Kidney epithelial cell (primary cell): ENCODE measurements around the gene SYNDIG1. TPM values are rescaled to one million over a fixed set of nuclear protein-coding genes. Genes with fewer than 3 reads are reported as not detected.

Experiments
- DNase-seq: peaks from one replicate; pipeline ENCODE4 v3.0.0-alpha.2; 2010; ENCODE audit warnings: low read depth
- H3K27me3 ChIP-seq: 2 replicates; pipeline ENCODE4 v1.6.0; 2011; ENCODE audit warnings: low read length; ENCODE audit not compliant: control insufficient read depth, insufficient read depth
- H3K36me3 ChIP-seq: 2 replicates; pipeline ENCODE4 v1.5.1; 2011; ENCODE audit warnings: low read length; ENCODE audit not compliant: control insufficient read depth, insufficient read depth
- H3K4me3 ChIP-seq: 2 replicates; pipeline ENCODE4 v1.5.1; 2011; ENCODE audit warnings: low read depth, mild to moderate bottlenecking, control low read depth, low read length
- total RNA-seq: library from RNA; depleted of rRNA; stranded (reverse); fragments of >200 nt; gene quantifications from 2 replicates; pipeline ENCODE4 v1.2.3, GENCODE V29; 2015
- TF ChIP-seq, protein P1 (sequence below): IDR thresholded peaks from 2 replicates; pipeline ENCODE4 v1.5.1; 2011; ENCODE audit warnings: mild to moderate bottlenecking, moderate library complexity, low read length, control low read depth, inconsistent platforms; ENCODE audit not compliant: insufficient read depth, poor library complexity, severe bottlenecking

SYNDIG1 gene
- total RNA-seq, 1 donor from 2014 or later = 0.67 TPM

DNA sequence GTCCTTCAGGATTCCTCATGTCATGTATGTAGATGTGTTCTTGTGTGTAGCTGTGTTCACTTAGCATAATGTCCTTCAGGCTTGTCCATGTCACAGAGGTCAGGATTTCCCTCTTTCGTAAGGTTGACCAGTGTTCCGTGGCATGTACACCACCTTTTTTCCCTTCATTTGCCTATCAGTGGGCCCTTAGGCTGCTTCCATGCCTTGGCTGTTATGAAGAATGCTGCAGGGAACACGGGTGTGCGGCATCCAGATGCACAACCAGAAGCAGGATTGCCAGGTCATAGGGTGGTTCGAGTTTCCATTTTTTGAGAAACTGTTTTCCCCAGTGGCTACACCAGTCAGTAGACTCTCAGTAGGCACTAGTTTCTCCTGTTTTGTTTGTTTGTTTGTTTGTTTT, 29.2 kb downstream of the SYNDIG1 start:
- TF ChIP-seq, protein P1, sequence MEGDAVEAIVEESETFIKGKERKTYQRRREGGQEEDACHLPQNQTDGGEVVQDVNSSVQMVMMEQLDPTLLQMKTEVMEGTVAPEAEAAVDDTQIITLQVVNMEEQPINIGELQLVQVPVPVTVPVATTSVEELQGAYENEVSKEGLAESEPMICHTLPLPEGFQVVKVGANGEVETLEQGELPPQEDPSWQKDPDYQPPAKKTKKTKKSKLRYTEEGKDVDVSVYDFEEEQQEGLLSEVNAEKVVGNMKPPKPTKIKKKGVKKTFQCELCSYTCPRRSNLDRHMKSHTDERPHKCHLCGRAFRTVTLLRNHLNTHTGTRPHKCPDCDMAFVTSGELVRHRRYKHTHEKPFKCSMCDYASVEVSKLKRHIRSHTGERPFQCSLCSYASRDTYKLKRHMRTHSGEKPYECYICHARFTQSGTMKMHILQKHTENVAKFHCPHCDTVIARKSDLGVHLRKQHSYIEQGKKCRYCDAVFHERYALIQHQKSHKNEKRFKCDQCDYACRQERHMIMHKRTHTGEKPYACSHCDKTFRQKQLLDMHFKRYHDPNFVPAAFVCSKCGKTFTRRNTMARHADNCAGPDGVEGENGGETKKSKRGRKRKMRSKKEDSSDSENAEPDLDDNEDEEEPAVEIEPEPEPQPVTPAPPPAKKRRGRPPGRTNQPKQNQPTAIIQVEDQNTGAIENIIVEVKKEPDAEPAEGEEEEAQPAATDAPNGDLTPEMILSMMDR = no peak
- DNase-seq = no peak
- no peaks in the 10 kb centered on the region for H3K36me3 ChIP-seq
- no peak overlapping the region for H3K4me3 ChIP-seq
- H3K27me3 ChIP-seq = no peaks in the 10 kb centered on the region

DNA sequence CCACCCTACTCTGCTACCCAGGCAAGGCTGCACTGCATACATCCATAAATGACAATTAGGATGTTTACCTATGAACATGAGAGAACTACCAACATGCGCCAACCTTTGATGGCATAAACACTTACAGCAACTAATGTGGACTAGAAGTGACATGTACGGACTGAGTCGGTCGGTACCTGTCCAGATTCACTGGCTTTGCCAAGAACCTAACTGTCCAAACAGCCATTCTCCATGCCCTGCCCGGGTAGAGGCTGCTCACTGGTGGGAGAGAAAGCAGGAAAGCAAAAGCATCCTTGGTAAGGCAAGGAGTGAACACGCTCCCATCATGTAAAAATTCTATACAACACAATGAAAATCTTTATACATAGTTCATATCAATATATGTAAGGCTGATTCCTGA, 30.0 kb downstream of the SYNDIG1 start:
- H3K27me3 ChIP-seq = no peaks in the 10 kb centered on the region
- no peak overlapping the region for H3K4me3 ChIP-seq
- no peak for DNase-seq
- TF ChIP-seq, protein P1 = no peak
- H3K36me3 ChIP-seq = no peaks in the 10 kb centered on the region

DNA sequence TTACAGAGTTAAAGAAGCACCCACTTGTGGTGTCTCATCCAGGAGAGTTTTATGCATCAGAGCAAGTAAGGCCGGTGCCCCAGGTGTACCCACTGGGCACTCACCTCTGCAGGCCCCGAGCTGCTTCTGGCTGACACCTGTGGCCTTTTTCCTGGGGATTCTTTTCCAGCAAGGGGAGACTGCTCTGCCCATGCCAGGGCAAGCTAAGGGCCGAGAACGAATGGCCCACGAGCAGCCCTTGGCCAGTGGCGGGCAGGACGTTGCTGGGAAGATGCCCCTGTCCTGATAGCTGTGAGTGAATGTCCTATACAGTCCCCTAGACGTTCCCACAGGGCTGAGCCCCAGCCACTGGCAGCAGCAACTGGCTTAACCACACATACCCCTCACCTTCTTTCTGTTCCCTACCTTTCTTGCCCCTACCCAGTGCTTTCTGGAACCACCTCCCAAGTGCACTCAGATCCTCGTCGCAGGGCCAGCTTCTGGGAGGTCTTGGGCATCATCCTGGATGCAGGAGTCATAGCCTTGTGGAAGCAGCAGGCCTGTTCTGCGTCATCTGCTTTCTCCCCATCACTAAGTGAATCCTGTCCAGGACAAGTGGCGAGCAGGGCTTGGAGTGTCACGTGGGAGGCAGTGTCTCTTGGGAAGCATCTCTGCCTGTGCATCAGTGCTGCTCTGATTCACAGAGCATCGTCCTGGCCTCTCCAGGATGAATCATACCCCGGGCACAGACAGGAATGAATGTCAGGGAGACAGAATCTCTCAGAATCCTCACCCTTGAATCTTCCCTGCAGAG, 32.5 kb downstream of the SYNDIG1 start:
- DNase-seq = peak; percentile 23
- Histone ChIP-seq H3K36me3 (no peaks in the 10 kb centered on the region), H3K4me3 (no peak overlapping the region), H3K27me3 (no peaks in the 10 kb centered on the region)
- TF ChIP-seq, protein P1 = no peak

DNA sequence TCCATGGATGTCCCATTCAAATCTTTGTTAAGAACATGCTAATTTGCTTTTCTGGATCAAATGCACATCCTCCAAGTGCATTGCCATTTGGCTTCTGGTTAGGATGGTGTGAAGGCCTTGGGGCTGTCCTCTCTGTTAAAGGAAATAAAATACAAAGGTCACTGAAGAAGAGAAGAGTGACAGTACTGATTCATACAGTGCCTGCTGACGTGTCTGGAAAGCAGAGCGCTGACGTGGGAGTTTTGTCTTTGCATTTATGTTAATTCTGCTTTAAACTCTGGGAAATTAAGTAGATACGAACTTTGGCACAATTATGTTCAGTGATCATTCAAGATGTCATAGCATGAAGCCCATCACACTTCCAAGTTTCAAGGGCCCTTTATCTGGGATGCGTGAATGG, 33.2 kb downstream of the SYNDIG1 start:
- no peak for DNase-seq
- TF ChIP-seq, protein P1 = no peak
- Histone ChIP-seq H3K27me3 (no peaks in the 10 kb centered on the region), H3K4me3 (no peak overlapping the region), H3K36me3 (no peaks in the 10 kb centered on the region)

DNA sequence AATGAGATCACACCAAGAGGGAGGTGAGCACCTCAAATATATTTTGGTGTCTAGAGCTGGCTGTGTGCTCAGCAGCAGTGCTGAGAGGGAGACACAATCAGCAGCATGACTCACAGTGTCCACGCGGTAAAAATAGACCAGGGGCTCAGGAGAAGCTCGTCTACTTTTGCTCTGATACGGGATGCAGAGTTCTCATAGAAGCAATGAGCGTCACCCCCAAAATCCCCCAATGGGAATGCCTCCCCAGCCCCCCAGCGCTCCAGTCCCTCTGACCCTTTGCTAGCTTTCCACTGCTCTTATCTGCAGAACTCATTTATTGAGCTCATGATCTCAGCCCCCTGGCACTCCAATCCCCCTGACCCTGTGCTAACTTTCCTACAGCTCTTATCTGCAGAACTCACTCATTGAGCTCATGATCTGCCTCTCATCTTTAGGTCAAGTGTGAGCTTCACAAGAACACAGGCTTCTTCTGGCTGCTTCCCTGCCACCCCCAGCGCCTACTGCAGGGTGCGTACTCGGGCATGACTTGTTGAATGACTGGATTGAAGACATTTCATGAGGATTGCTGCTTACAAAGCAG, 34.0 kb downstream of the SYNDIG1 start:
- TF ChIP-seq, protein P1 = no peak
- no peak for DNase-seq
- Histone ChIP-seq H3K4me3 (no peak overlapping the region), H3K36me3 (no peaks in the 10 kb centered on the region), H3K27me3 (no peaks in the 10 kb centered on the region)
